ENCODE results near the gene PRDM1. TPM values are rescaled to one million over a fixed set of nuclear protein-coding genes. Genes with fewer than 3 reads are reported as not detected.

The PRDM1 gene
- total RNA-seq, 1 donor from 2014 or later = 15.9 TPM

GRCh38 chr6:106125925-106126435, 39.8 kb downstream of the PRDM1 start:
- ATAC-seq = no peak
- intact Hi-C loops (cut with DNase I) = no loop called here

GRCh38 chr6:106126482-106126881, 40.3 kb downstream of the PRDM1 start:
- no peak for DNase-seq (ENCODE audit: low spot score)
- no peak for ATAC-seq
- intact Hi-C loops (cut with DNase I) = no loop called here

More at GRCh38 chr6:106125925-106126435, 39.8 kb downstream of the PRDM1 start:
- no peak for DNase-seq (ENCODE audit: low spot score)

- ATAC-seq (no peak), DNase-seq (ENCODE audit: low spot score) (no peak)
- intact Hi-C loops (cut with DNase I) = no loop called here
Measured at GRCh38 chr6:106128981-106129781, 43.0 kb downstream of the PRDM1 start.

GRCh38 chr6:106132153-106132698, 46.1 kb downstream of the PRDM1 start:
- no peak for DNase-seq (ENCODE audit: low spot score)
- intact Hi-C loops (cut with DNase I) = no loop called here
- ATAC-seq = no peak

DNA sequence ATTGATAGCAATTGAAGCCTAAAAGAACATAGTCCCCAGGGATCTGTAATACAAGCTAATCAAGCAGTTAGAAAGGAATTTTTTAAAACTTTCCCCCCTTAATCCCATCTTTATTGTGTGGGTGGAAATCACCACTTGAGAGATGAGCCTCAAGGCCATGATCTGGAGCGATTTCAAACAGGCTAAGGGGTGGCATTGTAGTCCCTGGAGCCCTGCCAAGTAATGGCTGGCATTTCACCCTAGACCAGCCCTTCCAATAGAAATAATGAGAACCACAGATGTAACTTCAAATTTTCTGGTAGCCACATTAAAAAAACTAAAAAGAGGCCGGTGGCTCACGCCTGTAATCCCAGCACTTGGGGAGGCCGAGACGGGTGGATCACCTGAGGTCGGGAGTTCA, 46.9 kb downstream of the PRDM1 start:
- intact Hi-C loops (cut with DNase I) = no loop called here
- ATAC-seq (no peak), DNase-seq (ENCODE audit: low spot score) (no peak)

DNA sequence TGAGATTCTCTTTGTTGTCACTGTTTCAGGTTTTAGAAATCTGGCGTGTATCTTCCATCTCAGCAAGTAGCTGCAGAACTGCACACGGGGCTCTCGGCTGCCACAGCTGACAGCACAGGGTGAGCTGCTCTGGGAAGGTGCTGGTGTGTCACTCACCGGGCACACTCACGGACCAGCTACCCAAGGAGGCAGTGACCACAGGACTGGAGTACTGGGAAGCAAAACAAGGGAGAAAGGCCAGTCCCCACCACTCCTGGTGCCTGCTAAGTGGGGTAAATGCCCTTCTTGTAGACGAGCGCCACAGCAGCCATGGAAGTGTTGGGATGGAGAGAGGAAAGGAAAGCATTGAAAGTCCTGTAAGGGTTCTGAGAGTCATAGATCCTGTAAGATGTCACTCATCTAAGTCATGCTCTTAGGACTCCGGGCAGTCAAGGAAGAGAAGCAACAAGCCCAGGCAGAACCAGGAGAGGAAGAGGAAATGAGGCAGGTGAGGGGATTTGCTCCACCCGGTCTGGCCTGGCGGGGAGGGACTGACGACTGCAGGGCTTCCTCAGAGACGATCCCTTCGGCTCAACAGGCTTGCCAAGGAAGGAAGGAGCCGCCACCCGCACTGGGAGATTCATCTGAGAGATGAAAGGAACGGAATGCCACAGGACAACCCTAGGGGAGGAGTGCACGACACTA, 48.1 kb downstream of the PRDM1 start:
- no peak for ATAC-seq
- no peak for DNase-seq (ENCODE audit: low spot score)
- intact Hi-C loops (cut with DNase I) = no loop called here

- ATAC-seq = no peak
Measured at GRCh38 chr6:106134906-106135634, 48.9 kb downstream of the PRDM1 start.

GRCh38 chr6:106135911-106136571, 49.9 kb downstream of the PRDM1 start:
- ATAC-seq (no peak), DNase-seq (ENCODE audit: low spot score) (no peak)
- intact Hi-C loops (cut with DNase I) = no loop called here

More at GRCh38 chr6:106134906-106135634, 48.9 kb downstream of the PRDM1 start:
- intact Hi-C loops (cut with DNase I) = no loop called here
- DNase-seq (ENCODE audit: low spot score) = no peak

- DNase-seq (ENCODE audit: low spot score) = no peak
- intact Hi-C loops (cut with DNase I) = no loop called here
- ATAC-seq = no peak
Measured at GRCh38 chr6:106136845-106137244, 50.7 kb downstream of the PRDM1 start.

- intact Hi-C loops (cut with DNase I) = no loop called here
- ATAC-seq (no peak), DNase-seq (ENCODE audit: low spot score) (no peak)
Measured at GRCh38 chr6:106138151-106138550, 52.0 kb downstream of the PRDM1 start.

DNA sequence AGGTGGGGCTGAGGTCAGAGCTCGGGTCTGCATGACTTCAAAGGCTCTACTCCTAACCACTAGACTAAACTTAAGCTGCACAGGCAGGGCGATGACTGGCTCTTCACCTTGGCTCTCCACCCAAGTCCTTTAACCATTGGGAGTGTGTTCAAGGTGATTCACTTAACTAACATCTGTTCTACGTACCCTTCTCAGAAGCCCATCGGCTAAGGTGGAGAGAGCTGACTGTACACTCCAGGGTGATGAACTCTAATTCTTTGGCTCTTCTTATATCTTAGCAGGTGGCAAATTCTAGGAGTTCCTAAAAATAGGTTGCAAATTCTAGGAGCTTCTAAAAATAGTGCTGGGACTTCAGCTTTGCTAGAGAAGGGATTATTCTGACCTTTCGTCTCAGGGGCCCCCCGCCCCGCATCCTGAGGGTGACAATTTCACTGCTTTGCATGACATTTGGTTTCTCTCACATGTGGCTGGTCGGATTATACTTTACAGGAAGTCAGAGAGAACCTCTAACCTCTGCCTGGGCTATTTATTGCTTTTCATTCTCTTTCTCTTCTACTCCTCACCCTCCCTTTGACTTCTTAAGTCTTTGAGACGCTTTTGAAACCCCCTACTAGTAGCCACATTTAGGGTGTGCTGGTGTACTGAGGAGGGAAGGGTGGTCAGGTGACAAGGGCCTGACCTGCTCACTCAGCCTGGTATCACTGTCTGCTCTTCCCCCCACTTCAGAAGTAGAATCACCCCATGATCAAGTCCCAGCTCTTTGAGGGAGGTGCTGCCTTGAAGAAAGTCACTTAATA, 55.5 kb downstream of the PRDM1 start:
- DNase-seq (ENCODE audit: low spot score) = no peak
- no peak for ATAC-seq
- intact Hi-C loops (cut with DNase I) = no loop called here

GRCh38 chr6:106142876-106143431, 56.8 kb downstream of the PRDM1 start:
- intact Hi-C loops (cut with DNase I) = no loop called here
- DNase-seq (ENCODE audit: low spot score) (no peak), ATAC-seq (no peak)

DNA sequence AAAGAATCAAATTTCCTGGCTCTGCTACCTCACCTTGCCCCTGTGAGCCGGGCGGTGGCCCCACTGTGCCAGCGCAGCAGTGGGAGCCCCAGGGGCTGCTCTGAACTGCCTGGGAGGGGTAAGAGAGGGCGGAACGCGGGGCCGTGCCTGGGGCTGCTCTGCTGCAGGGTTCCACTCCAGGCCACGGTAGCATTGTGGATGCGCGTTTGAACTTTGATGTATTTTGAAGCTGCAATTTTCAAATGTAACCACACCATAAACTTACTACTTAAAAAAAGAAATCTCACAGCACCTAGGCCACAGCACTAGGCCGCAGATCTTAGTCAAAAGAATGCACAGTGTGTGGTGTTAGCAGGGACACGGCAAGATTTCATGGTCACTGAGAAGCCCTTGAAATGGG, 57.5 kb downstream of the PRDM1 start:
- ATAC-seq = no peak
- intact Hi-C loops (cut with DNase I) = no loop called here

GRCh38 chr6:106145144-106145543, 59.0 kb downstream of the PRDM1 start:
- intact Hi-C loops (cut with DNase I) = no loop called here
- DNase-seq (ENCODE audit: low spot score) (no peak), ATAC-seq (no peak)

More for the DNA sequence above, 57.5 kb downstream of the PRDM1 start:
- no peak for DNase-seq (ENCODE audit: low spot score)

- intact Hi-C loops (cut with DNase I) = no loop called here
- no peak for ATAC-seq
- DNase-seq (ENCODE audit: low spot score) = no peak
Measured at GRCh38 chr6:106145741-106146227, 59.6 kb downstream of the PRDM1 start.

GRCh38 chr6:106146852-106147351, 60.8 kb downstream of the PRDM1 start:
- intact Hi-C loops (cut with DNase I) = no loop called here
- DNase-seq (ENCODE audit: low spot score) (no peak), ATAC-seq (no peak)

GRCh38 chr6:106147476-106147875, 61.3 kb downstream of the PRDM1 start:
- intact Hi-C loops (cut with DNase I) = no loop called here
- ATAC-seq = no peak
- no peak for DNase-seq (ENCODE audit: low spot score)
